ENCODE results near the gene VWA7.

GRCh38 chr6:31762878-31763618 lies 14.1 kb downstream of the VWA7 start:
- TF ChIP-seq CTCF (IDR thresholded peaks at IDR 0.05) = no peak
- no peak for TF ChIP-seq POLR2A (IDR thresholded peaks at IDR 0.05)
